ENCODE results near the gene ZW10. TPM values are rescaled to one million over a fixed set of nuclear protein-coding genes. Genes with fewer than 3 reads are reported as not detected.

ZW10 gene
- total RNA-seq, 1 experiment from 2014 or later, result 26.0 TPM

DNA sequence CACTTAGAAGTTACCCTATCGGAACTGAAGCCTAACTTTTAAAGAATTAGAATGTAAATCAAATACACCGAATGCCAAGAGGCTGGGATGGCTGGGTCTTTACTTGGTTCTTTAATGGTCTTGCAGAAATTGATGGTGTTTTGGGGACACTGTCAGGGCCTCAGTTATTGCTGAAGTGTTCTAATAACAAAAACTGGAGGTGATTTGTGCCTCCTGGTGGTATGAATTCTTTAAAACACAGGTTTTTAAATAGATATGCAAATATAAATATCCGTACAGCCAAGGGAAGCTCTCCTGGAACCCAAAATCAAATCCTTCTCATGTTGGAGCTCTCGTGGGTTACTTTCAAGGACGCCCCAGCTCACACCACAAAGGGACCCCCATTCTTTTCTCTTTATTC lies 48.1 kb downstream of the ZW10 start:
- Histone ChIP-seq H4K20me1 (ENCODE audit: control insufficient read depth, insufficient read depth, insufficient read length) (no peaks in the 10 kb centered on the region), H2BK120ac (ENCODE audit: low read depth, low read length, poor library complexity, severe bottlenecking) (no peak overlapping the region), H2BK20ac (ENCODE audit: low read depth, low read length, poor library complexity, severe bottlenecking) (no peak overlapping the region), H2BK12ac (ENCODE audit: insufficient read length, low read depth, low read length) (no peak overlapping the region), H2BK15ac (ENCODE audit: low read depth, low read length) (no peak overlapping the region), H3K56ac (ENCODE audit: insufficient read length, low read depth, low read length) (no peak overlapping the region), H3K79me1 (ENCODE audit: insufficient read depth, low read depth, low read length, poor library complexity, severe bottlenecking) (no peaks in the 10 kb centered on the region), H3T11ph (ENCODE audit: low read length) (no peak overlapping the region), H3K18ac (ENCODE audit: insufficient read length, low read depth, low read length) (no peak overlapping the region), H2AFZ (ENCODE audit: low read length) (no peak overlapping the region), H3K79me2 (ENCODE audit: insufficient read depth, low read length) (no peaks in the 10 kb centered on the region), H3K23me2 (ENCODE audit: insufficient read length, low read depth, low read length, poor library complexity, severe bottlenecking) (no peaks in the 10 kb centered on the region), H3K9me3 (ENCODE audit: control insufficient read depth, low read depth, low read length) (no peaks in the 10 kb centered on the region), H3K23ac (ENCODE audit: insufficient read length, low read depth, low read length) (no peak overlapping the region), H4K91ac (ENCODE audit: insufficient read length, low read depth, low read length) (no peak overlapping the region), H3K9ac (ENCODE audit: extremely low read depth, insufficient read length, low read length) (no peak overlapping the region), H3K27me3 (ENCODE audit: insufficient read depth, low read length) (no peaks in the 10 kb centered on the region), H2AK5ac (ENCODE audit: insufficient read length, low read length) (no peak overlapping the region), H3K4me1 (ENCODE audit: insufficient read depth, low read length) (no peaks in the 10 kb centered on the region), H4K5ac (ENCODE audit: insufficient read length, low read depth, low read length) (no peak overlapping the region), H2BK5ac (ENCODE audit: insufficient read length, low read length) (no peak overlapping the region), H3K4ac (ENCODE audit: low read depth, low read length) (no peak overlapping the region), H3K14ac (ENCODE audit: insufficient read depth, low read length) (no peak overlapping the region), H3K27ac (ENCODE audit: insufficient read length, low read depth, low read length) (no peak overlapping the region), H3K4me2 (ENCODE audit: insufficient read depth, insufficient read length, low read length) (no peak overlapping the region), H4K8ac (replicated peaks; ENCODE audit: insufficient read length, low read depth, low read length) (no peak overlapping the region)
- Mint-ChIP-seq H3K9me3 (no peaks in the 10 kb centered on the region), H3K4me3 (no peak overlapping the region), H3K27ac (no peak overlapping the region; a peak in 1 of 7 replicates), H3K27me3 (ENCODE audit: low read depth) (no peaks in the 10 kb centered on the region), H3K36me3 (ENCODE audit: insufficient read depth in 1 of 3, low read depth in 3 of 3) (peaks cover 0 to 1% (median 0%) of the 10 kb centered on the region in 3 experiments; a peak in 1 of 7 replicates), H3K4me1 (peaks cover 0 to 10% of the 10 kb centered on the region in 2 experiments; a peak in 3 of 4 replicates)
- WGBS (ENCODE audit: extremely low coverage, insufficient read length, low lambda C conversion rate), result no CpG with 5 or more reads among the region's 5 CpGs
- TF ChIP-seq, protein P1, sequence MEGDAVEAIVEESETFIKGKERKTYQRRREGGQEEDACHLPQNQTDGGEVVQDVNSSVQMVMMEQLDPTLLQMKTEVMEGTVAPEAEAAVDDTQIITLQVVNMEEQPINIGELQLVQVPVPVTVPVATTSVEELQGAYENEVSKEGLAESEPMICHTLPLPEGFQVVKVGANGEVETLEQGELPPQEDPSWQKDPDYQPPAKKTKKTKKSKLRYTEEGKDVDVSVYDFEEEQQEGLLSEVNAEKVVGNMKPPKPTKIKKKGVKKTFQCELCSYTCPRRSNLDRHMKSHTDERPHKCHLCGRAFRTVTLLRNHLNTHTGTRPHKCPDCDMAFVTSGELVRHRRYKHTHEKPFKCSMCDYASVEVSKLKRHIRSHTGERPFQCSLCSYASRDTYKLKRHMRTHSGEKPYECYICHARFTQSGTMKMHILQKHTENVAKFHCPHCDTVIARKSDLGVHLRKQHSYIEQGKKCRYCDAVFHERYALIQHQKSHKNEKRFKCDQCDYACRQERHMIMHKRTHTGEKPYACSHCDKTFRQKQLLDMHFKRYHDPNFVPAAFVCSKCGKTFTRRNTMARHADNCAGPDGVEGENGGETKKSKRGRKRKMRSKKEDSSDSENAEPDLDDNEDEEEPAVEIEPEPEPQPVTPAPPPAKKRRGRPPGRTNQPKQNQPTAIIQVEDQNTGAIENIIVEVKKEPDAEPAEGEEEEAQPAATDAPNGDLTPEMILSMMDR (conservative IDR thresholded peaks at IDR 0.05), result no peak
- no peak for DNase-seq
